ENCODE data around the gene TBC1D22B.

The TBC1D22B gene

GRCh38 chr6:37362101-37362828, 104.7 kb downstream of the TBC1D22B start:
- no peak for DNase-seq

- DNase-seq: no peak
Observed at GRCh38 chr6:37365791-37366190, 108.2 kb downstream of the TBC1D22B start.

GRCh38 chr6:37366910-37367309, 109.3 kb downstream of the TBC1D22B start:
- DNase-seq: no peak

- DNase-seq: no peak
Observed at GRCh38 chr6:37368961-37369320, 111.4 kb downstream of the TBC1D22B start.

GRCh38 chr6:37369321-37370201, 112.0 kb downstream of the TBC1D22B start:
- no peak for DNase-seq

GRCh38 chr6:37371154-37372083, 113.8 kb downstream of the TBC1D22B start:
- no peak for DNase-seq

GRCh38 chr6:37372116-37372515, 114.5 kb downstream of the TBC1D22B start:
- no peak for DNase-seq

GRCh38 chr6:37373822-37374471, 116.4 kb downstream of the TBC1D22B start:
- DNase-seq: no peak

- no peak for DNase-seq
Observed at GRCh38 chr6:37375376-37375775, 117.8 kb downstream of the TBC1D22B start.

- no peak for DNase-seq
Observed at GRCh38 chr6:37376078-37376743, 118.6 kb downstream of the TBC1D22B start.

- DNase-seq: no peak
Observed at GRCh38 chr6:37381579-37381978, 124.0 kb downstream of the TBC1D22B start.
